GM23248 (cell line): ENCODE results near the gene TMED1.

Source experiments
- EZH2 ChIP-seq: fragments of 200-600 bp; sonication (generic); IDR thresholded peaks from 2 replicates; pipeline ENCODE4 v1.6.1; 2018; ENCODE audit warnings: antibody characterized with exemption, mild to moderate bottlenecking; ENCODE audit not compliant: insufficient read depth, poor library complexity, severe bottlenecking
- EZH2phosphoT487 ChIP-seq: fragments of 200-600 bp; sonication (generic); IDR thresholded peaks from 2 replicates; pipeline ENCODE4 v1.6.1; 2018; ENCODE audit warnings: antibody characterized with exemption, moderate library complexity, mild to moderate bottlenecking, low read depth; ENCODE audit not compliant: insufficient read depth

DNA sequence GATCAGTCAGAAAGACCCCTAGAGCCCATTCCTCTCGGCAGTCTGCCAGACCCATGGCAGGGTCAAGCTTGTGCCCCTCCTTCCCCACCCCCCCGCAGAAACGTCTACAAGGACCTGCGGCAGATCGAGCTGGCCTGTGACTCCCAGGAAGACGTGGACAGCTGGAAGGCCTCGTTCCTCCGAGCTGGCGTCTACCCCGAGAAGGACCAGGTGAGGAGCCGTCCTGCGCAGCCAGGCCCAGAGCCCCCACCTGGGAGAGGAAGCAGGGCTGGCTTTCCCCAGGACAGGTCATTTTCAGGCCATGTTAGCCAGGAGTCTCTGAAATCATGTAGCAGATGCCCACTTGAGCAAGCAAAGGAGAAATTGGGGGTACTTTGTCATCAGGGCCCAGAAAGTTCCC, 12.3 kb downstream of the TMED1 start:
- TF ChIP-seq EZH2: no peak
- no peak for TF ChIP-seq EZH2phosphoT487
